HG02943 (cell line): ENCODE data around the gene ALK.

ENCODE experiments used
- ATAC-seq: cut with Tn5 transposase; IDR thresholded peaks from one replicate; pipeline ENCODE4 v1.9.1; 2021; ENCODE audit warnings: mild to moderate bottlenecking, low read depth, moderate library complexity; ENCODE audit not compliant: unreplicated experiment

Gene ALK

DNA sequence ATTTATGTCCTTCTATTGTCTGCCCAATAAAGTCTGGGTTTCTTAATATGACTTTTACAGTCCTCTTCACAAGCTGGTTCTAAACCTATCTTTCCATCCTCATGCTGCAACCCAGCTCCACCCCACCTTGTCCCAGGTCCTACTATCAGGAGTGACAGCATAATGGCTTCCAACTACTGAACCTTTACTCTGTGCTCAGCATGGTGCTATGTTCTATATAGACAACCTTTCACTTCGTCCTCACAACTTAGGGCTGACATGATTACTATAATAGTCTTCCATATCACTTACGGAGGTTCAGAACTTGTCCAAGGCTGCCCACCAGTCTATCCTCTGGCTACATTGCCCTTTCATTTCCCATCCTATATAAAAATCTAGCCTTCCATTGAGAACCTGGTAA lies 256.8 kb downstream of the ALK start:
- ATAC-seq, result no peak

- ATAC-seq, result no peak
Observed at GRCh38 chr2:29663268-29663667, 258.1 kb downstream of the ALK start.

DNA sequence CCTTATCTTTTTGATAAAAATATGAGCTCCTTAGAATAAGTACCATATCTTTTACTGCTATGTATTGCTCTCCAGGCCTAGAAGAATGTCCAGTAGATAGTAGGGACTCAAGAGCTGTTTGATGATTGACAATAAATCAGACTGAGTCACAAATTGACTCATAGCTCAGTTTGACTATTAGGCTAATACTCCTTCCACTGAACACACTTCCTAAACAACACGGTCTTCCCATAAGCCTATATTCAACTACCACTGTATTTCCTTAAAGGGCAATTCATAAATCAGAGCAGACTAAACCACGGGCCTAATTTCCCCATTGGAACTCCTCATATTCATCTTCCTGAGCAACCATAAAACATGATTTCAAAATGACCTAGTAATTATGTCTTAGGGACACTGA lies 258.5 kb downstream of the ALK start:
- no peak for ATAC-seq

- ATAC-seq, result no peak
Observed at GRCh38 chr2:29660201-29660600, 261.2 kb downstream of the ALK start.

GRCh38 chr2:29659178-29659577 lies 262.2 kb downstream of the ALK start:
- no peak for ATAC-seq

GRCh38 chr2:29657674-29658073 lies 263.7 kb downstream of the ALK start:
- no peak for ATAC-seq

DNA sequence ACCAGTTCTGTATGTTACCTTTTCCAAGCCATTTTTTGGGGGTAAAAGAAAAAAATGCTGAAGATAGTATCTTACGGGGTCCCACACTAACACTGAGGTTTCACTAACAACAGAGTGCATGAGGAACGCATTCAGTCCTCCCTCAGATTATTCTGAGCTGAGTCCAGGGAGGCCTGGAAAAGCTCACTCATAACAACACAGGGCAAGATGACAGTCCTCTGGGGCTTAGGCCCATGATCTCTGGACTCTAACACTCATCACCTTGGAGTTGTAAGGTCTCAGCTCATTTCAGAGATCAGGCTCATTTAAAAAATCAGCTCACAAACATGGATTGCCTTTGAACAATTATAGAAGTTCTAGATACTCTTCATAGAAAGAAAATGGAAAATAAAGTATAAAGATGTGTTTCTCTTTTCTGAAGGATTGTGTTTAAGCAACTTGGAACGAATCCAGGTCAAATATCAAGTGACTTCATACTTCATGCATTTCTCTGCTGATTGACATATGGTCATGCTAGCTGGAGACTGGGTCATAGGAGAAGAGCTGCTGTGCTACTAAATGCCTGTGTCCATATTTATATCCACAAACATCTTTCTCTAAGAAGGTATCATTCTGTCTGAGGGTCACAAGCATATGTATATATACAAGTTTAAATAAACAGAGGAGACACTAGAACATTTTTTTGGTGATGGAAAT lies 265.8 kb downstream of the ALK start:
- no peak for ATAC-seq

DNA sequence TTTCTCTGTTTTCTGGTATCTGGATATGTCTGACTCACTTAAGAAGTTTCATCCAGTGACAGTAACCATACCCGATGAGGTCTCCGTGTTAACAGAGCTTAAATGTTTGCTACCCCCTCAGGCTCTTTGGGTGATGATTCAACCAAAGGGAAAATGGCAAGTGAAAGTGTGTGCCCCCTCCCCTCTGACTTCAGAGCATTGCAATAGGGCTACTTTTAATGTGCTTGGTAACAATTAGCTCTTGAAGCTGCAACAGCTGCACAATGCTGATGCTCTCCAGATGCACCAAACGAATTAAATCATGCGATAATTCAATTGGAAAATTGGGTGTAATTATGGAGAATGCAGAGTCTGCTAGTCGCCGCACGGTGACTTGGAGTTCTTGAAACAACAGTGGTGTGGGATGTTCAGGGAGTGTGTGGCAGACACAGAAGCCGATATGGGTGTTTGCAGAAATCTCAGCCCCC lies 270.7 kb downstream of the ALK start:
- no peak for ATAC-seq

- no peak for ATAC-seq
Observed at GRCh38 chr2:29644949-29645348, 276.4 kb downstream of the ALK start.

- ATAC-seq, result no peak
Observed at GRCh38 chr2:29643196-29643595, 278.2 kb downstream of the ALK start.

DNA sequence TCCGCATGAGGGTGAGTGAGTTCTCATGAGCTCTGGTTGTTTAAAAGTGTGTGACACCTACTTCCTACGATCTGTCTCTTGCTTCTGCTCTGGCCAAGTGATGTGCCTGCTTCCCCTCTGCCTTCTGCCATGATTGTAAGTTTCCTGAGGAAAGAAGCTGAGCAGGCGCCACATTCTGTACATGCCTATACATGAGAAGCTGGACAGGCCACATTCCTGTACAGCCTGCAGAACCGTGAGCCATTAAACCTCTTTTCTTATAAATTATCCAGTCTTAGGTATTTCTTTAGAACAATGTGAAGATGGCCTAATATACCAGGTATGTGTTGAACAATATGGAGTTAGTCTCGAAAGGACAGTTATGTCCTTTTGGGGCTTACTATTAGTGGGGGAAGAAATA lies 281.0 kb downstream of the ALK start:
- ATAC-seq, result no peak

DNA sequence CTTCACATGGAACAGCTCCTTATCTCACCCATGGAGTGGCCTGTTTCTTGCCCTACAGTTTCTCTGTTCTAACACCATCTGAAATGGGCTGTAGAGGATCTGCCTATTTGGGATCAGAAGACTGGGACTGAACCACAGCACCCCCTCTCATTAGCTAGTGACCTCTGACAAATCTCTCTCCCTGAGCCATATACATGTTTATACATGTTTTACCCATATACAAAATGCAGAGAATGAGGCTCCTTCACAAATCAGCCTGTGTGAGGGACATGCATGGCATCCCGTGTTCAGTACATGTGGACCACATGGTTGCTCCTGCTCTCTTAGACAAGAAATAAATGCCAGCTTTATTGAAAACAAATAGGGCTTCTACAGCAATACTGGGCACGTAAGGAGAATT lies 282.7 kb downstream of the ALK start:
- ATAC-seq, result no peak

DNA sequence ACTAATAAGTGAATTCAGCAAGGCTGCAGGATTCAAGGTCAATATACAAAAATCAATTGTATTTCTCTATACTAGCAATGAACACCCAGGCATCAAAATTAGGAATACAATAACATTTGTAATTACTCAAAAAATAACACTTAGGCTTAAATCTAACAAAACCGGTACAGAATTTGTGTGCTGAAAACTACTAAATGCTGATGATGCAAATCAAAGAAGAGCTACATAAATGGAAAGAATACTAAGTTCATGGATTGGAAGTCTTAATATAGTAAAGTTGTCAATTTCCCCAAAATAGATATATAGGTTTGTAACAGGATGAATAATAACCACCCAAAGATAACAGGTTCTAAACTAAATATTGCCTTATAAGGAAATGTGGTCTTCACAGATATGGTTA lies 286.5 kb downstream of the ALK start:
- no peak for ATAC-seq

- ATAC-seq, result no peak
Observed at GRCh38 chr2:29632018-29632417, 289.4 kb downstream of the ALK start.

- ATAC-seq, result no peak
Observed at GRCh38 chr2:29629495-29629894, 291.9 kb downstream of the ALK start.

GRCh38 chr2:29628862-29629261 lies 292.5 kb downstream of the ALK start:
- no peak for ATAC-seq

DNA sequence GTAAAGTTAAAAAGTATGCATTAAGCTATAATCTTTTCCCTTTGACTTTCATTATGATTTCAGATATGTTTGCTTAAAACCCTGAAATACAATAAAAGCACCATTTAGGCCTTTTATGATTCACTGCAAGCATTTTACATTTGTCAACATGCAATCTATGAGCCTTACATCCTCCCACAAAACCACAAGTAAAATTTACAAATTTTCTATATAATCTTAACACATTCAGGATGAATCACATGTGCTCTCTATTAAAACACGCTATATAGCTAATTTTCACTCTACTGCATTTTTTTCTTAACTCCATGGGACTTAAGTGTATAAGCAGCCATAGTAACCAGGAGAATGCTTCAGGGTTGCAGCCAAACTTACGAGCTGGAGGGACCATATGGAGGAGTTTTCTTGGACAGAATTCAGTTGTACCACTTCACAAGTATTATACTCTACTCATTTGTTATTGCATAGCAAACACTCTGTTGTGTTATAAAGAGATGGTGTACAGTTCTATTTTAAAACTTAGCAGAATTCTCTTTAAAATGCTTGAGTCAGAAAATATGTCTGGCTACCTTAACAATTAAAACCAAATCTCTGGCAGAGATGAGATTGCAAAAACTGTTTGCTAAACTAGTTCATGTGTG lies 293.2 kb downstream of the ALK start:
- ATAC-seq, result no peak

- ATAC-seq, result no peak
Observed at GRCh38 chr2:29627279-29627711, 294.1 kb downstream of the ALK start.

DNA sequence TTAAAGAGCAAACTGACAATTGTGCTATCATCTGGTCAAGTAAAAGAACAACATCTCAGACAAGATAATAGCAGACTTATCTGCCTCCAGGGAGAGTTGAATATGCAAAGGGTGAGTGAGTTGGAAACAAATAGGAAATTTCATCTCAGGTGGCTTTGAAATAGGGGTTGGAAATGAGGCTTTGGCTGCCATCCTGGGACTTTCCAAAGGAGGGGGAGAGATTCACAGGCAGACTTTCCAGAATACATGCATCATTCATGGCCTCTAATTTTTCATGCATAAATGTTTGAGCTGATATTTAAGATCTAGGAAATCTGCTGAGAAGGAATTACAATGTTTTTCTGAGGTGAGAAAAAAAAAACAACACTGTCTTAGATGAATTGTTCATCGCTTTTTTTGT lies 300.5 kb downstream of the ALK start:
- ATAC-seq, result no peak

- no peak for ATAC-seq
Observed at GRCh38 chr2:29619689-29620088, 301.7 kb downstream of the ALK start.

- no peak for ATAC-seq
Observed at GRCh38 chr2:29618024-29618423, 303.4 kb downstream of the ALK start.

GRCh38 chr2:29617351-29617750 lies 304.0 kb downstream of the ALK start:
- ATAC-seq, result no peak
